Tibial nerve (tissue), 4 donors: ENCODE measurements around the gene ZNF646.

Experiments
- EP300 ChIP-seq, 2 donors: sonication (generic); formaldehyde crosslinking; IDR thresholded peaks; one replicate each; pipeline ENCODE4 v1.6.1; 2017; ENCODE audit warnings: antibody characterized with exemption in 2 of 2, mild to moderate bottlenecking in 1 of 2
- TF ChIP-seq, protein P1 (sequence below), 5 experiments: fragments of 200-600 bp in 3 of 5; fragments of 450-650 bp in 2 of 5; sonication (generic) in 3 of 5; IDR thresholded peaks; one replicate each; pipeline ENCODE4 v1.5.1; 2016 to 2019; ENCODE audit warnings: antibody characterized with exemption in 5 of 5, mild to moderate bottlenecking in 3 of 5, moderate library complexity in 2 of 5

DNA sequence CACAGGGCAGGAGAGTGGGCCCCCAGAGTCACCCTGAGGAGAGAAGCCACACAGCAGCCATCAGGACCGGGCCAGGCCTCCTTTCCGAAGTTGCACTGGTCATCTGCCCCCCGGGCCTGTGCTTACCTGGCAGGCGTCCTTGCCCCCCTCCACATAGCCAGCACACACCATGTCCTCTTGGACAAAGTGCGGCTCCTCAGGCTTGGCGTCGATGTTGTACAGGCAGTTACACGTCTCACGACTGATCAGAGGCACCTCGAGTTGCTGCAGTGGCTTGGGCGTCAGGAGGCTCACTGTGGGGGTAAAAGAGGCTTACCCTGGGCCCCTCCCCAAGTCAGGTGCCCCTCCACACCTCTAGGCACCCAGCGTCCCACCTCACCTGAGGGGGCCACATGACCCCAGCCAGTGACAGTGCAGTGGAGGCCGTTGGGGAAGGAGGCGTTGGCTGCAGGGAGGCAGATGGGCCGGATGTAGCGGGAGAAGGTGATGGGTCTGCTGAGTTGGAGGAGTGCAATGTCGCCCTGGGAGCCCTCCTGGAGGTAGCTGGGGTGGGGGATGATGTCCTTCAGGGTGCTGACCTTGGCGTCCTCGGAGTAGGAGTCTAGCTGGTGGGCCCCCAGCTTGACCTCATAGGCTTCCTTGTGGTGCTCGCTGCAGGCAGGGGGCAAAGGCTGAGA is 58.2 kb downstream of the ZNF646 start:
- TF ChIP-seq, protein P1, sequence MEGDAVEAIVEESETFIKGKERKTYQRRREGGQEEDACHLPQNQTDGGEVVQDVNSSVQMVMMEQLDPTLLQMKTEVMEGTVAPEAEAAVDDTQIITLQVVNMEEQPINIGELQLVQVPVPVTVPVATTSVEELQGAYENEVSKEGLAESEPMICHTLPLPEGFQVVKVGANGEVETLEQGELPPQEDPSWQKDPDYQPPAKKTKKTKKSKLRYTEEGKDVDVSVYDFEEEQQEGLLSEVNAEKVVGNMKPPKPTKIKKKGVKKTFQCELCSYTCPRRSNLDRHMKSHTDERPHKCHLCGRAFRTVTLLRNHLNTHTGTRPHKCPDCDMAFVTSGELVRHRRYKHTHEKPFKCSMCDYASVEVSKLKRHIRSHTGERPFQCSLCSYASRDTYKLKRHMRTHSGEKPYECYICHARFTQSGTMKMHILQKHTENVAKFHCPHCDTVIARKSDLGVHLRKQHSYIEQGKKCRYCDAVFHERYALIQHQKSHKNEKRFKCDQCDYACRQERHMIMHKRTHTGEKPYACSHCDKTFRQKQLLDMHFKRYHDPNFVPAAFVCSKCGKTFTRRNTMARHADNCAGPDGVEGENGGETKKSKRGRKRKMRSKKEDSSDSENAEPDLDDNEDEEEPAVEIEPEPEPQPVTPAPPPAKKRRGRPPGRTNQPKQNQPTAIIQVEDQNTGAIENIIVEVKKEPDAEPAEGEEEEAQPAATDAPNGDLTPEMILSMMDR (IDR thresholded peaks at IDR 0.05): no peak
- TF ChIP-seq EP300 (IDR thresholded peaks at IDR 0.05): no peak
